ENCODE measurements around the gene TGOLN2. TPM values are rescaled to one million over a fixed set of nuclear protein-coding genes. Genes with fewer than 3 reads are reported as not detected.

The TGOLN2 gene
- total RNA-seq, 4 donors from 2014 or later = 114 to 169 (median 151) TPM

GRCh38 chr2:85308201-85308600 is 19.6 kb downstream of the TGOLN2 start:
- TF ChIP-seq CTCF (IDR thresholded peaks at IDR 0.05; ENCODE audit: low read depth) = no peak

- TF ChIP-seq CTCF (IDR thresholded peaks at IDR 0.05; ENCODE audit: low read depth) = no peak
Observed at GRCh38 chr2:85307527-85307897, 20.3 kb downstream of the TGOLN2 start.

GRCh38 chr2:85303780-85304531 is 23.8 kb downstream of the TGOLN2 start:
- no peak for TF ChIP-seq CTCF (IDR thresholded peaks at IDR 0.05; ENCODE audit: low read depth)

- TF ChIP-seq CTCF (IDR thresholded peaks at IDR 0.05; ENCODE audit: low read depth) = no peak
Observed at GRCh38 chr2:85302121-85302520, 25.7 kb downstream of the TGOLN2 start.

GRCh38 chr2:85291425-85292023 is 36.3 kb downstream of the TGOLN2 start:
- TF ChIP-seq CTCF (IDR thresholded peaks at IDR 0.05; ENCODE audit: low read depth) = no peak

- no peak for TF ChIP-seq CTCF (IDR thresholded peaks at IDR 0.05; ENCODE audit: low read depth)
Observed at GRCh38 chr2:85288244-85288725, 39.5 kb downstream of the TGOLN2 start.

- no peak for TF ChIP-seq CTCF (IDR thresholded peaks at IDR 0.05; ENCODE audit: low read depth)
Observed at GRCh38 chr2:85287721-85288120, 40.1 kb downstream of the TGOLN2 start.

All from subcutaneous adipose tissue (tissue), 4 donors.